ENCODE measurements around the gene ITPR2. TPM values are rescaled to one million over a fixed set of nuclear protein-coding genes. Genes with fewer than 3 reads are reported as not detected.

The ITPR2 gene
- polyA plus RNA-seq, 2 of the 4 experiments (the other 2 are of a cell fraction), result 3.1 to 8.1 TPM

DNA sequence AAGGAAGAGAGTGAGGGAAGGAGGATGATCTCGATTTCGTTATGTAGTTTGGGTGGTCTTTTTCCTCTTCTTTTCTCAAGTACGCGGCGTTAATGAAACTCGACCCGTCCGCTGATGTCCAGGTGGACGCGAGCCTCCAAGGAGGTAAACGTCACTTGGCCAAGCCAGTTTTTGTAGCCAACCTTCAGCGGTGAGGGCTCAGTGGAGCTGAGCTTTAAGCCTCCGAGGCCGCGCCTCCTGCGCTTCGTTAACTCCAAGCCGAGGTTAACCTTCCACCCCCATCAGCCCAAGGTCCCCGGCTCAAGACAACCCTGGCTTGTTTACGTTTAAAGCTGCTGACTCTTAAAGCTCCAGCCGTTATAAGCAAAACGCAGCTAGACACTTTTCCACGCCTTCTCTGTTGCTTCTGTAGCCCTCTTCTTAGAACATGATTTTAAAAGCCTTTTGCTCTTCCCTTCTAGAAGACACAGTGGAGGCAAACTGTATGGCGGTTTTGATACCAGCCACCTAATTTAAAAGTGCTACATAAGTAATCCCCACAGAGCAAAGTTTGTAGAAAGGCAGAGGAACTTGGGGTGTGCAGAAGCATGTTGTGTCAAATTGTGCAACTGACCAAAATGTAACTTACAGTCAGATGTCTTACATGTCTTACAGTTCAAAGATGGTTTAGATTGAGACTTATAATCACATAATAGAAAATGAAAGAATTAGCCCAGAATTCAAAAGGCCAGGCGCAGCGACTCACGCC, 923 bp upstream of the ITPR2 start:
- Histone ChIP-seq H3K4me1 (no peaks in the 10 kb centered on the region), H3K4me3 (peak overlapping the region; percentile 61), H3K9me3 (no peaks in the 10 kb centered on the region), H3K27ac (peak overlapping the region; percentile 53 to 90; a peak in 4 of 6 replicates), H3K4me2 (peak overlapping the region; percentile 89)
- ATAC-seq, result no peak
- POLR2A ChIA-PET, result interaction anchor here (0.8 to 2.3 kb wide), 3 partner anchors 12 to 180 kb away, joined by 3 to 7 read pairs (median 4); no protein-coding TSS in a partner anchor
- TF ChIP-seq PHF8 (IDR thresholded peaks at IDR 0.05; ENCODE audit: borderline replicate concordance, low read depth) (no peak), EP300 (IDR thresholded peaks at IDR 0.05) (no peak), HOXA7 (CRISPR knock-in tag; IDR thresholded peaks at IDR 0.05) (no peak), KDM5A (IDR thresholded peaks at IDR 0.05) (no peak)
- TF ChIP-seq, protein P1, sequence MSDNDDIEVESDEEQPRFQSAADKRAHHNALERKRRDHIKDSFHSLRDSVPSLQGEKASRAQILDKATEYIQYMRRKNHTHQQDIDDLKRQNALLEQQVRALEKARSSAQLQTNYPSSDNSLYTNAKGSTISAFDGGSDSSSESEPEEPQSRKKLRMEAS (IDR thresholded peaks at IDR 0.05), result no peak
- peak in 1 of 2 experiments; percentile 32 for DNase-seq (ENCODE audit: low read depth in 1 of 2, low spot score in 1 of 2)
- no peak for FAIRE-seq
- CTCF ChIA-PET, result interaction anchor here (0.7 to 3.9 kb wide), 17 partner anchors 8 to 742 kb away, joined by 3 to 23 read pairs (median 4); no protein-coding TSS in a partner anchor
- WGBS (ENCODE audit: missing lambda C conversion rate), result 27% methylated on average over 27 of the region's 27 CpGs

DNA sequence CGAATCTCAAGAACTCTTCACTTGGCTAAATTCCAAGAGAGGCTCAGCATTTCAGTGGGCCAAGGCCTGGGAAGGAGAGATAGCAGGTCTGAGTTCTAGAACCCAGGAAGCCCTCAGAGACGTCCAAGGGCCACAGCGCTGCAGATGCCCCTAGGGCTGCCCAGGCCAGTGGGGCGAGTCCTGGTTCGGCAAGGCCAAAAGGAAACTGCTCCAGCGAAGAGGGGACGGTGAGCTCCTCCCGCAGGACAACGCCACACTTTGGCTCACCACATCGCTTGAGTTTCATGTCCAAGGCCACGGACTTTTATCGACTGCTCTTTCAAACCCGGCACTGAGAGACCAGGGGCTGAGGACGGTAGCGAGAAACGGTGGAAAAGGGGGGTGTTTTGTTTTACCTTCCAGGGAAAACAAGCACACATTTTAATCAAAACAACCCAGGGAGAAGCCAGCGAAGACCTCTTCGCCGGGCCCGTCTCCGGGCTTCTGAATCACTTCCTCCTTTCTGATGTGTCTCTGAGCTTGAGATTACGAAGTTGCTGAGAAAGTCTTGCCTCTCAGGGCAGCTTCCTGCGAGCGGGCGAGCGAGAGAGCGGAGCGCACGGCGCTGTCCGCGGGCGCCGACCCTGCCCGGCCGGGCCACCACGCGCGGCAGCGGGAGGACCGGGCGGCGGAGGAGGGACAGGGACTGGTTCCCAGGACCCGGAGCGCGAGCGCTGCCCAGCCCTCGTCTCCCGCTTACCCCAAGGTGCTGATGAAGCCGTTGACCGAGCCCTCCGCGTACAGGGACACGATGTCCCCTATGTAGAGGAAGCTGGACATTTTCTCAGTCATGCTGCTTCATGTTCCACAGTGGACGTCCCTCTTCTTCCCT, 808 bp downstream of the ITPR2 start:
- TF ChIP-seq RAD21 (conservative IDR thresholded peaks at IDR 0.05 in 1 of 2, IDR thresholded peaks at IDR 0.05 in 1 of 2) (peak; percentile 36 to 45), SMC3 (IDR thresholded peaks at IDR 0.05) (peak; percentile 26; the same call in 1 of the 3 replicates), PHF8 (IDR thresholded peaks at IDR 0.05; ENCODE audit: borderline replicate concordance, low read depth) (no peak)
- TF ChIP-seq, protein P2, sequence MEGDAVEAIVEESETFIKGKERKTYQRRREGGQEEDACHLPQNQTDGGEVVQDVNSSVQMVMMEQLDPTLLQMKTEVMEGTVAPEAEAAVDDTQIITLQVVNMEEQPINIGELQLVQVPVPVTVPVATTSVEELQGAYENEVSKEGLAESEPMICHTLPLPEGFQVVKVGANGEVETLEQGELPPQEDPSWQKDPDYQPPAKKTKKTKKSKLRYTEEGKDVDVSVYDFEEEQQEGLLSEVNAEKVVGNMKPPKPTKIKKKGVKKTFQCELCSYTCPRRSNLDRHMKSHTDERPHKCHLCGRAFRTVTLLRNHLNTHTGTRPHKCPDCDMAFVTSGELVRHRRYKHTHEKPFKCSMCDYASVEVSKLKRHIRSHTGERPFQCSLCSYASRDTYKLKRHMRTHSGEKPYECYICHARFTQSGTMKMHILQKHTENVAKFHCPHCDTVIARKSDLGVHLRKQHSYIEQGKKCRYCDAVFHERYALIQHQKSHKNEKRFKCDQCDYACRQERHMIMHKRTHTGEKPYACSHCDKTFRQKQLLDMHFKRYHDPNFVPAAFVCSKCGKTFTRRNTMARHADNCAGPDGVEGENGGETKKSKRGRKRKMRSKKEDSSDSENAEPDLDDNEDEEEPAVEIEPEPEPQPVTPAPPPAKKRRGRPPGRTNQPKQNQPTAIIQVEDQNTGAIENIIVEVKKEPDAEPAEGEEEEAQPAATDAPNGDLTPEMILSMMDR (IDR thresholded peaks at IDR 0.05), result peak; percentile 19; the same call in 2 of the 3 replicates
- FAIRE-seq (no peak), DNase-seq (ENCODE audit: low read depth in 1 of 2, low spot score in 1 of 2) (peak; percentile 68 to 77), ATAC-seq (peak; percentile 70 to 75)
- H3K4me2 ChIP-seq, result peak overlapping the region; percentile 89
- ChIA-PET CTCF (interaction anchor here (0.6 to 3.9 kb wide), 20 partner anchors 9 to 713 kb away, joined by 3 to 23 read pairs (median 4); no protein-coding TSS in a partner anchor), POLR2A (interaction anchor here (0.6 to 2.3 kb wide), 4 partner anchors 12 to 28 kb away, joined by 3 to 7 read pairs (median 3); no protein-coding TSS in a partner anchor)
- peak overlapping the region; percentile 61 for H3K4me3 ChIP-seq
- no peaks in the 10 kb centered on the region for H3K9me3 ChIP-seq
- no peaks in the 10 kb centered on the region for H3K4me1 ChIP-seq
- peak overlapping the region; percentile 70 to 90 for H3K27ac ChIP-seq
- 3% methylated on average over 39 of the region's 55 CpGs for WGBS (ENCODE audit: missing lambda C conversion rate)

DNA sequence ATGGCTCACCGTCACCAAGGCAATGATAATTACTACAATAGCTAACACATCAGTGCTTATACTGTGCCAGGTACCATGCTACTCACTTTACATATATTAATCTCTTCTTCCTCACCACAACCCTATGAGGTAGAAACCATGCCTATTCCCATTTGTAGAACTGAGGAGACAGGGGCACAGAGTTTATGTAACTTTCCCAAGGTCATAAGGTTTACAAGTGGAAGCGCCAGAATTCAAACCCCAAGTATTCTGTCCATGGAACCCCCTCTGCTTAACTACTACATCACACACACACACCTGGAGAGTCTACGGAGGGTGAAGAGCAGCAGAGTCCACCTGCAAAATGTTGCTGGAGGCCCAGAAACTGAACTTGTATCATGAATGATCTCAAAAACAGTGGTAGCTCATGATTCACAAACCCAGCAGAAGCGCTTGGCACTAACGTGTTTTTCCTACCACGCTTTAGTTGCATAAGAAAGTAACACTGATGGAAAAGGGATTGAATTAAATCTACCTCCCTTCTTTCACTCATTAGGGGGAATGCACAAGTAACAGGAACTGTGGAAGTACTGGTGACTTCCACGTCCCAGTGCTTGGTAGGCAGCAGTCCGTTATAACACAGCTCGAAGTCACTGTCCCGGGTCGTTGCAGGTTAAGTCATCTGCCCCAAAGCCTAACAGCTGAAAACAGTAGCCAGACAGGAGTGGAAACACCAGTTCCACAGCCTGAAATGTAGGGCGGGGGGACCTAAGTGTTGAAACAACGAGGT, 2.0 kb downstream of the ITPR2 start:
- FAIRE-seq (no peak), ATAC-seq (no peak), DNase-seq (ENCODE audit: low read depth in 1 of 2, low spot score in 1 of 2) (no peak)
- WGBS (ENCODE audit: missing lambda C conversion rate), result 95% methylated on average over 13 of the region's 13 CpGs
- no peaks in the 10 kb centered on the region for H3K9me3 ChIP-seq
- ChIA-PET CTCF (interaction anchor here (0.8 to 1.8 kb wide), 2 partner anchors 13 to 54 kb away, joined by 3 to 5 read pairs; no protein-coding TSS in a partner anchor), POLR2A (no interaction called here)
- H3K4me3 ChIP-seq, result no peak overlapping the region
- TF ChIP-seq CBX8 (IDR thresholded peaks at IDR 0.05), result no peak
- no peak for TF ChIP-seq ZSCAN20 (CRISPR knock-in tag; IDR thresholded peaks at IDR 0.05)
- no peak for TF ChIP-seq EP300 (IDR thresholded peaks at IDR 0.05)
- no peak for TF ChIP-seq RFX5 (IDR thresholded peaks at IDR 0.05)
- TF ChIP-seq, protein P3, sequence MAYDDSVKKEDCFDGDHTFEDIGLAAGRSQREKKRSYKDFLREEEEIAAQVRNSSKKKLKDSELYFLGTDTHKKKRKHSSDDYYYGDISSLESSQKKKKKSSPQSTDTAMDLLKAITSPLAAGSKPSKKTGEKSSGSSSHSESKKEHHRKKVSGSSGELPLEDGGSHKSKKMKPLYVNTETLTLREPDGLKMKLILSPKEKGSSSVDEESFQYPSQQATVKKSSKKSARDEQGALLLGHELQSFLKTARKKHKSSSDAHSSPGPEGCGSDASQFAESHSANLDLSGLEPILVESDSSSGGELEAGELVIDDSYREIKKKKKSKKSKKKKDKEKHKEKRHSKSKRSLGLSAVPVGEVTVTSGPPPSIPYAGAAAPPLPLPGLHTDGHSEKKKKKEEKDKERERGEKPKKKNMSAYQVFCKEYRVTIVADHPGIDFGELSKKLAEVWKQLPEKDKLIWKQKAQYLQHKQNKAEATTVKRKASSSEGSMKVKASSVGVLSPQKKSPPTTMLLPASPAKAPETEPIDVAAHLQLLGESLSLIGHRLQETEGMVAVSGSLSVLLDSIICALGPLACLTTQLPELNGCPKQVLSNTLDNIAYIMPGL (CRISPR knock-in tag; IDR thresholded peaks at IDR 0.05; ENCODE audit: borderline replicate concordance), result no peak
- TF ChIP-seq, protein P4, sequence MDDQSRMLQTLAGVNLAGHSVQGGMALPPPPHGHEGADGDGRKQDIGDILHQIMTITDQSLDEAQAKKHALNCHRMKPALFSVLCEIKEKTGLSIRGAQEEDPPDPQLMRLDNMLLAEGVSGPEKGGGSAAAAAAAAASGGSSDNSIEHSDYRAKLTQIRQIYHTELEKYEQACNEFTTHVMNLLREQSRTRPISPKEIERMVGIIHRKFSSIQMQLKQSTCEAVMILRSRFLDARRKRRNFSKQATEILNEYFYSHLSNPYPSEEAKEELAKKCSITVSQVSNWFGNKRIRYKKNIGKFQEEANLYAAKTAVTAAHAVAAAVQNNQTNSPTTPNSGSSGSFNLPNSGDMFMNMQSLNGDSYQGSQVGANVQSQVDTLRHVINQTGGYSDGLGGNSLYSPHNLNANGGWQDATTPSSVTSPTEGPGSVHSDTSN (IDR thresholded peaks at IDR 0.05), result no peak
- peak overlapping the region; percentile 89; the same call in 2 of the 3 replicates for H3K4me2 ChIP-seq
- no peaks in the 10 kb centered on the region for H3K4me1 ChIP-seq
- H3K27ac ChIP-seq, result no peak overlapping the region

Data from A549 (cell line).